ENCODE results near the gene GAMT. TPM values are rescaled to one million over a fixed set of nuclear protein-coding genes. Genes with fewer than 3 reads are reported as not detected.

The GAMT gene
- total and polyA plus RNA-seq, 2 experiments from 2014 or later = 21.5 to 36.9 TPM

- TF ChIP-seq STAT1 (IDR thresholded peaks at IDR 0.05; ENCODE audit: unreplicated experiment) (no peak), NANOG (IDR thresholded peaks at IDR 0.05; ENCODE audit: borderline replicate concordance) (no peak), JUNB (IDR thresholded peaks at IDR 0.05; ENCODE audit: unreplicated experiment) (no peak), POLR2AphosphoS5 (IDR thresholded peaks at IDR 0.05; ENCODE audit: low read depth) (no peak), EZH2 (IDR thresholded peaks at IDR 0.05; ENCODE audit: low read depth, unreplicated experiment) (no peak), EZH2phosphoT487 (IDR thresholded peaks at IDR 0.05; ENCODE audit: unreplicated experiment) (no peak), CREB1 (CRISPR knock-in tag; IDR thresholded peaks at IDR 0.05; ENCODE audit: low read depth) (no peak), ETS1 (IDR thresholded peaks at IDR 0.05) (no peak), ZNF114 (CRISPR knock-in tag; IDR thresholded peaks at IDR 0.05) (no peak), REST (IDR thresholded peaks at IDR 0.05; ENCODE audit: unreplicated experiment) (no peak), ZNF331 (CRISPR knock-in tag; IDR thresholded peaks at IDR 0.05; ENCODE audit: low read depth) (no peak)
- TF ChIP-seq, protein P1, sequence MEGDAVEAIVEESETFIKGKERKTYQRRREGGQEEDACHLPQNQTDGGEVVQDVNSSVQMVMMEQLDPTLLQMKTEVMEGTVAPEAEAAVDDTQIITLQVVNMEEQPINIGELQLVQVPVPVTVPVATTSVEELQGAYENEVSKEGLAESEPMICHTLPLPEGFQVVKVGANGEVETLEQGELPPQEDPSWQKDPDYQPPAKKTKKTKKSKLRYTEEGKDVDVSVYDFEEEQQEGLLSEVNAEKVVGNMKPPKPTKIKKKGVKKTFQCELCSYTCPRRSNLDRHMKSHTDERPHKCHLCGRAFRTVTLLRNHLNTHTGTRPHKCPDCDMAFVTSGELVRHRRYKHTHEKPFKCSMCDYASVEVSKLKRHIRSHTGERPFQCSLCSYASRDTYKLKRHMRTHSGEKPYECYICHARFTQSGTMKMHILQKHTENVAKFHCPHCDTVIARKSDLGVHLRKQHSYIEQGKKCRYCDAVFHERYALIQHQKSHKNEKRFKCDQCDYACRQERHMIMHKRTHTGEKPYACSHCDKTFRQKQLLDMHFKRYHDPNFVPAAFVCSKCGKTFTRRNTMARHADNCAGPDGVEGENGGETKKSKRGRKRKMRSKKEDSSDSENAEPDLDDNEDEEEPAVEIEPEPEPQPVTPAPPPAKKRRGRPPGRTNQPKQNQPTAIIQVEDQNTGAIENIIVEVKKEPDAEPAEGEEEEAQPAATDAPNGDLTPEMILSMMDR (conservative IDR thresholded peaks at IDR 0.05; ENCODE audit: low read depth in 2 of 2) = no peak
- TF ChIP-seq, protein P2, sequence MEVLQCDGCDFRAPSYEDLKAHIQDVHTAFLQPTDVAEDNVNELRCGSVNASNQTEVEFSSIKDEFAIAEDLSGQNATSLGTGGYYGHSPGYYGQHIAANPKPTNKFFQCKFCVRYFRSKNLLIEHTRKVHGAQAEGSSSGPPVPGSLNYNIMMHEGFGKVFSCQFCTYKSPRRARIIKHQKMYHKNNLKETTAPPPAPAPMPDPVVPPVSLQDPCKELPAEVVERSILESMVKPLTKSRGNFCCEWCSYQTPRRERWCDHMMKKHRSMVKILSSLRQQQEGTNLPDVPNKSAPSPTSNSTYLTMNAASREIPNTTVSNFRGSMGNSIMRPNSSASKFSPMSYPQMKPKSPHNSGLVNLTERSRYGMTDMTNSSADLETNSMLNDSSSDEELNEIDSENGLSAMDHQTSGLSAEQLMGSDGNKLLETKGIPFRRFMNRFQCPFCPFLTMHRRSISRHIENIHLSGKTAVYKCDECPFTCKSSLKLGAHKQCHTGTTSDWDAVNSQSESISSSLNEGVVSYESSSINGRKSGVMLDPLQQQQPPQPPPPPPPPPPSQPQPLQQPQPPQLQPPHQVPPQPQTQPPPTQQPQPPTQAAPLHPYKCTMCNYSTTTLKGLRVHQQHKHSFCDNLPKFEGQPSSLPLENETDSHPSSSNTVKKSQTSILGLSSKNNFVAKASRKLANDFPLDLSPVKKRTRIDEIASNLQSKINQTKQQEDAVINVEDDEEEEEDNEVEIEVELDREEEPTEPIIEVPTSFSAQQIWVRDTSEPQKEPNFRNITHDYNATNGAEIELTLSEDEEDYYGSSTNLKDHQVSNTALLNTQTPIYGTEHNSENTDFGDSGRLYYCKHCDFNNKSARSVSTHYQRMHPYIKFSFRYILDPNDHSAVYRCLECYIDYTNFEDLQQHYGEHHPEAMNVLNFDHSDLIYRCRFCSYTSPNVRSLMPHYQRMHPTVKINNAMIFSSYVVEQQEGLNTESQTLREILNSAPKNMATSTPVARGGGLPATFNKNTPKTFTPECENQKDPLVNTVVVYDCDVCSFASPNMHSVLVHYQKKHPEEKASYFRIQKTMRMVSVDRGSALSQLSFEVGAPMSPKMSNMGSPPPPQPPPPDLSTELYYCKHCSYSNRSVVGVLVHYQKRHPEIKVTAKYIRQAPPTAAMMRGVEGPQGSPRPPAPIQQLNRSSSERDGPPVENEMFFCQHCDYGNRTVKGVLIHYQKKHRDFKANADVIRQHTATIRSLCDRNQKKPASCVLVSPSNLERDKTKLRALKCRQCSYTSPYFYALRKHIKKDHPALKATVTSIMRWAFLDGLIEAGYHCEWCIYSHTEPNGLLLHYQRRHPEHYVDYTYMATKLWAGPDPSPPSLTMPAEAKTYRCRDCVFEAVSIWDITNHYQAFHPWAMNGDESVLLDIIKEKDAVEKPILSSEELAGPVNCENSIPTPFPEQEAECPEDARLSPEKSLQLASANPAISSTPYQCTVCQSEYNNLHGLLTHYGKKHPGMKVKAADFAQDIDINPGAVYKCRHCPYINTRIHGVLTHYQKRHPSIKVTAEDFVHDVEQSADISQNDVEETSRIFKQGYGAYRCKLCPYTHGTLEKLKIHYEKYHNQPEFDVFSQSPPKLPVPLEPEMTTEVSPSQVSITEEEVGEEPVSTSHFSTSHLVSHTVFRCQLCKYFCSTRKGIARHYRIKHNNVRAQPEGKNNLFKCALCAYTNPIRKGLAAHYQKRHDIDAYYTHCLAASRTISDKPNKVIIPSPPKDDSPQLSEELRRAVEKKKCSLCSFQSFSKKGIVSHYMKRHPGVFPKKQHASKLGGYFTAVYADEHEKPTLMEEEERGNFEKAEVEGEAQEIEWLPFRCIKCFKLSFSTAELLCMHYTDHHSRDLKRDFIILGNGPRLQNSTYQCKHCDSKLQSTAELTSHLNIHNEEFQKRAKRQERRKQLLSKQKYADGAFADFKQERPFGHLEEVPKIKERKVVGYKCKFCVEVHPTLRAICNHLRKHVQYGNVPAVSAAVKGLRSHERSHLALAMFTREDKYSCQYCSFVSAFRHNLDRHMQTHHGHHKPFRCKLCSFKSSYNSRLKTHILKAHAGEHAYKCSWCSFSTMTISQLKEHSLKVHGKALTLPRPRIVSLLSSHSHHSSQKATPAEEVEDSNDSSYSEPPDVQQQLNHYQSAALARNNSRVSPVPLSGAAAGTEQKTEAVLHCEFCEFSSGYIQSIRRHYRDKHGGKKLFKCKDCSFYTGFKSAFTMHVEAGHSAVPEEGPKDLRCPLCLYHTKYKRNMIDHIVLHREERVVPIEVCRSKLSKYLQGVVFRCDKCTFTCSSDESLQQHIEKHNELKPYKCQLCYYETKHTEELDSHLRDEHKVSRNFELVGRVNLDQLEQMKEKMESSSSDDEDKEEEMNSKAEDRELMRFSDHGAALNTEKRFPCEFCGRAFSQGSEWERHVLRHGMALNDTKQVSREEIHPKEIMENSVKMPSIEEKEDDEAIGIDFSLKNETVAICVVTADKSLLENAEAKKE (CRISPR knock-in tag; IDR thresholded peaks at IDR 0.05) = no peak
- no peak for DNase-seq (ENCODE audit: low spot score)
- Histone ChIP-seq H3K4me3 (no peak overlapping the region), H3K79me2 (replicated peaks; ENCODE audit: insufficient read depth) (peaks cover 93% of the 10 kb centered on the region), H2AFZ (no peak overlapping the region), H3K27ac (ENCODE audit: low read depth) (no peak overlapping the region), H4K20me1 (replicated peaks; ENCODE audit: insufficient read depth) (peaks cover 55% of the 10 kb centered on the region), H3K9me2 (ENCODE audit: insufficient read depth) (no peaks in the 10 kb centered on the region), H3K27me3 (ENCODE audit: insufficient read depth) (no peaks in the 10 kb centered on the region), H3K4me1 (ENCODE audit: insufficient read depth) (peaks cover 28% of the 10 kb centered on the region), H3F3A (replicated peaks; ENCODE audit: low read depth) (peaks cover 35% of the 10 kb centered on the region), H3K4me2 (no peak overlapping the region), H3K36me3 (ENCODE audit: insufficient read depth) (peaks cover 26% of the 10 kb centered on the region)
- peaks cover 65% of the 10 kb centered on the region for H3K36me3 Mint-ChIP-seq (ENCODE audit: low read depth)
- H3K9me3 Mint-ChIP-seq = no peaks in the 10 kb centered on the region
- H3K27me3 Mint-ChIP-seq (ENCODE audit: insufficient read depth, low read depth, poor library complexity) = peaks cover 28% of the 10 kb centered on the region
- ATAC-seq = no peak
- H3K4me1 Mint-ChIP-seq = peaks cover 54% of the 10 kb centered on the region
- H3K4me3 Mint-ChIP-seq = no peak overlapping the region
- H3K27ac Mint-ChIP-seq = 0 out of 2 replicates have a peak overlapping the region, but pooled peaks have one; percentile 73
Measured at GRCh38 chr19:1418496-1418775, 17.1 kb upstream of the GAMT start.

Data from GM23338 (cell line).